HPDE6-E6E7 (cell line): ENCODE results near the gene UBA52.
"Not testable (repeated sequence)": the region's sequence is repeated elsewhere in the genome, so short reads cannot be mapped to it uniquely, and the experiment has no call there.

Experiments
- DNase-seq: peaks from one replicate; pipeline ENCODE4 v3.0.0; 2011; ENCODE audit warnings: missing footprints; ENCODE audit errors: extremely low spot score

Gene UBA52

DNA sequence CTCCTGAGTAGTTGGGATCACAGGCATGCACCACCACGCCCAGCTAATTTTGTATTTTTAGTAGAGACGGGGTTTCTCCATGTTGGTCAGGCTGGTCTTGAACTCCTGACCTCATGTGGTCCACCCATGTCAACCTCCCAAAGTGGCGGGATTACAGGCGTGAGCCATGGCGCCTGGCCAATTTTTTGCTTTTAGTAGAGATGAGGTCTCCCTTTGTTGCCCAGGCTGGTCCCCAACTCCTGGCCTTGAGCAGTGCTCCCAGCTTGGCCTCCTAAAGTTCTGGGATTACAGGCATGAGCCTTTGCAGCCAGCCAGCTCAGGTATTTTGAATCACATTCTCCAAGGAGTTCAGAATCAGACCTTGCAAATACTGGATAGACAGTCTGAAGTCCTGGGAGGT, 21.1 kb downstream of the UBA52 start:
- DNase-seq = not testable (repeated sequence)

GRCh38 chr19:18593367-18594095, 21.9 kb downstream of the UBA52 start:
- DNase-seq = no peak

DNA sequence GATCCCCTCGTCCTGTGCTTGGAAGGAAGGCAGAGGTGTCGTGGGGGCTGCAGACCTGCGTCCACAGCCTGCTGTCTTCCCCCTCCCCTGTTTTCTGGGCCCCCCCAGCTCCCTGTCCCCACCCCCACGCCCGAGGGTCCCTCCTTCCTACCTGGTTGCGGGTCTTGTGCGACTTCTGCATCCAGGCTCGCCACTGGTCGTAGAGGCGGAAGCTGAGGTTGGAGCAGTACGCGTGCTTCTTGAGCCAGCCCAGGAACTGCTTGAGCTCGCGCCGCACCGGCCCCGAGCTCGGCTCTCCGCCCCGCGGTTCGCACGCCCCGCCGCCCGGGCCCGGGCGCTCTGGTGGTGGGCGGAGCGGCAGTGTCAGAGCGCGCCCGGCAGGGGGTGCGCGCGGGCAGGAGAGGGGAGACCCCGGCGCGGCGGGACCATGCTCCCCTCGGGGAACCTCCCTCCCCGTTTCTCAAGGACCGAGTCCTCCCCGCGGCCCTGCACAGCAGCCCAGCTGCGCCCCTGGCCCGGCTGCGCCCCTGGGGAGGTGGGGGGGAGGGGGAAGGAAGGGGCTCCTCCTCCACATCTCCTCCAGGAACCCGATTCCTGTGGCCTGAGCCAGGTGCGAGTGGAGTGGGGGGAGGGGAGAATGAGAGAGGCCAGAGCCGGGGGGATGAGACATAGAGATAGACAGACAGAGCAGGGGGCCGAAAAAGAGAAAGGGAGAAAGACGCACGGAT, 22.6 kb downstream of the UBA52 start:
- peak; percentile 81 for DNase-seq

DNA sequence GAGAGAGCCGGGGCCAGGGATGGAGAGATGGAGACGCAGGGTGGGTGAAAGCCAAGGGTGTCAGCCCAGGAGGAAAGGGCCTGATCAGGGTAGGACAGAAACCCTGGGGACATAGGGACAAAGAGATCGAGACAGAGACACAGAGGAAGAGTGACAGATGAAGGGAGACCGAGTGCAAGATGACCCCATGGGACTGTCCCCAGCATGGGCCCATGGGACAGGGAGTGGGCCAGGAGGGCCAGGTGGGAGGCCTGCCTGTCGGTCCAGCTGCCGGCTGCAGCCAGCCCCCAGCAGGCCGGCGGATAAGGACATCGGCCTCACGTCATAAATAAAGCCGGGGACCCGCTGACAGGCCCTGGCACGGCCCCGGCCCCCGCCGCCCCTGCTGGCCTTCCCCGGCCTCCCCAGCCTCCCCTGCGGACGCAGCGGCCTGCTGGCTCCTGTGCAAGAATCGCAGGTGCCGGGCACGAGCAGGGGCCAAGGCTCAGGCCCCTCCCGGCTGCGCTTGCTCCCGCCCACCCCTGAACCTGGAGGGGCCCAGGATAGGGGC, 23.2 kb downstream of the UBA52 start:
- DNase-seq = no peak

GRCh38 chr19:18595475-18595874, 23.8 kb downstream of the UBA52 start:
- DNase-seq = no peak

DNA sequence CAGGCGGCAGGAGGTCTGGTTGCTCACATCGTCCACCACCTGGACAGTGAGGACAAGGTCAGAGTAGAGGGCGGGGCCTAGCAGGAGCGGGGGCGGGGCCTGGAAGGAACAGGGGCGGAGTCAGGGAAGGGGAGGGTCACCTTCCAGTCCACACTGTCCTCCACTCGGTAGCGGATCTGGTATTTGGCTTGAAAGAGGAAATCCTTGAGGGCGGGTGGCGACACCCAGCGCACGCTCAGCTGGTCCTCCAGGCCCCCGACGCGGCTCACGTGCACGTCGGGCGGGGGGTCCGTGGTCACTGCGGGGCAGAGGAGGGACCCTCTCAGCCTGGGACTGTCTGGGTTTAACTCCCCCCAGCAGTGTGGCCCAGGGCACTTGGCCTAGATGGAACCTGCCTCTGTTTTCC, 25.1 kb downstream of the UBA52 start:
- DNase-seq = no peak

GRCh38 chr19:18597809-18598660, 26.4 kb downstream of the UBA52 start:
- DNase-seq = no peak

DNA sequence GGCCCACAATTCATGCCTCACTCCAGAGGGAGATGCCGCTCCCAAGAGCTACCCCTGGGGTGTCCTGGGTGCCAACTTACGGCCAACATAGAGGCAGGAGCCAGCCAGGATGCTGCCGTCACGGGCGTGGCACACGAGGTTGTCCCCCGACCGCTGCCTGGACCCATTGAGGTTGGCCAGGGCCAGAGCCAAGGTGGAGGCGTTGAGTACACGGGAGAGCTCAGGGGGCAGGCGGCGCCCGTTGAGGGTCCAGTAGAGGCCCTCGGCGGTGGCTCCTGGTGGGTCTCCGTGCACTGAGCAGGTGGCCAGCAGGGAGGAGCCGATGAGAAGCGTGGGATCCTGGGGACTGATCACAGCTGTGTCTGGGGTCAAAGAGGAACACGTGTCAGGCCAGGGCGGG, 27.8 kb downstream of the UBA52 start:
- DNase-seq = no peak

DNA sequence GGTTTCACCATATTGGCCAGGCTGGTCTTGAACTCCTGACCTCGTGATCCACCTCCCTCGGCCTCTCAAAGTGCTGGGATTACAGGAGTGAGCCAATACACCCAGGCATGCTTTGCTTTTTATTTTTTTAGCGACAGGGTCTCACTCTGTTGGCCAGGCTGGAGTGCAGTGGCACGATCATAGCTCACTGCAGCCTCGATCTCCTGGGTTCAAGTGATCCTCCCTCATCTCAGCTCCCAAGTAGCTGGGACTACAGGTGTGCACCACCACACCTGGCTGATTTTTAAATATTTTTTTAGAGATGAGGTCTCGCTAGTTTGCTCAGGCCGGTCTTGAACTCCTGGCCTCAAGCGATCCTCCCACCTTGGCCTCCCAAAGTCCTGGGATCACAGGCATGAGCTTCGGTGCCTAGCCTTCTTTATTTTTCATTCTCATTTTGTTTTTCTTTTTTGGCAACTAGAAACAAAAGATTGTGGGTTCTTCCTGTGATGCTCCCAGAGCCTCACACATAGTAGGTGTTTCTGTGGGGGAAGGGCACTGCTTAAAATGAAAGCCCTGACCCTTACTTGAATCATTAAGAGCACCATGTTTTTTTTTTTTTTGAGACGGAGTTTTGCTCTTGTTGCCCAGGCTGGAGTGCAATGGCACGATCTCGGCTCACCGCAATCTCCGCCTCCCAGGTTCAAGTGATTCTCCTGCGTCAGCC, 29.2 kb downstream of the UBA52 start:
- not testable (repeated sequence) for DNase-seq

GRCh38 chr19:18601875-18602274, 30.2 kb downstream of the UBA52 start:
- no peak for DNase-seq

DNA sequence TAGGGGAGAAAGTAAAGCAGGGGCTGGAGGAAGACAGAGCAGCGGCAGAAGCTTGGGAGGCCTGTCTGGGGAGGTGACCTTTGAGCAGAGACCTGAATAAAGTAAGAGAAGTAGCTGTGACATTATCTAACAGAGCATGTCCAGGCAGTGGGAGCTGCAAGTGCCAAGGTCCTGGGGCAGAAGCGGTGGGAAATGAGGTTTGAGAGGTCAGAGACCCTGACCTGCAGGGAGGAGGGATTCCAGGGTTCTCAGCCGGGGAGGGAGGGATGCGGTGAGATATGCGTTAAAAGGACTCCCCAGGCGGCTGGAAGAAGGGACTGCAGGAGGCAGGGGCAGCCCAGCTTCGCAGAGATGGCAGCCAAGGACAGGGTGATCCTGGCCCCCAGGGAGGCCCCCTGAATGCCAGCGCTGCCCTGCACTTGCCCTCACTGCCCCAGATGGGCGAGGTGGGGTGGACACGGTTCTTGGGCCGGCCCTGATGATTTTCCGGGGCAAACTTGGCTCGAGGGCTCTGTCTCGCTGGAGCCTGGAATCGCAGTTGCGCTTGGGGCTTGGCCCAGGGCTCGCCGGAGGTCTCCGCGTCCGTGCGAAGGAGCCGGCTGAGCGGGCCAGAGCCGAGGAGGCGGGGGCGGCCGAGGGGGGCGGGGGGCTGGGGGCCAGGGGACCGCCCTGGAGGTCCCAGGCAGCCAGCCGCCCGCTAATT, 31.7 kb downstream of the UBA52 start:
- no peak for DNase-seq

GRCh38 chr19:18603958-18604819, 32.5 kb downstream of the UBA52 start:
- DNase-seq = no peak

GRCh38 chr19:18604820-18605159, 33.1 kb downstream of the UBA52 start:
- no peak for DNase-seq

- no peak for DNase-seq
Measured at GRCh38 chr19:18605196-18605545, 33.5 kb downstream of the UBA52 start.

GRCh38 chr19:18605546-18606280, 34.1 kb downstream of the UBA52 start:
- DNase-seq = no peak

DNA sequence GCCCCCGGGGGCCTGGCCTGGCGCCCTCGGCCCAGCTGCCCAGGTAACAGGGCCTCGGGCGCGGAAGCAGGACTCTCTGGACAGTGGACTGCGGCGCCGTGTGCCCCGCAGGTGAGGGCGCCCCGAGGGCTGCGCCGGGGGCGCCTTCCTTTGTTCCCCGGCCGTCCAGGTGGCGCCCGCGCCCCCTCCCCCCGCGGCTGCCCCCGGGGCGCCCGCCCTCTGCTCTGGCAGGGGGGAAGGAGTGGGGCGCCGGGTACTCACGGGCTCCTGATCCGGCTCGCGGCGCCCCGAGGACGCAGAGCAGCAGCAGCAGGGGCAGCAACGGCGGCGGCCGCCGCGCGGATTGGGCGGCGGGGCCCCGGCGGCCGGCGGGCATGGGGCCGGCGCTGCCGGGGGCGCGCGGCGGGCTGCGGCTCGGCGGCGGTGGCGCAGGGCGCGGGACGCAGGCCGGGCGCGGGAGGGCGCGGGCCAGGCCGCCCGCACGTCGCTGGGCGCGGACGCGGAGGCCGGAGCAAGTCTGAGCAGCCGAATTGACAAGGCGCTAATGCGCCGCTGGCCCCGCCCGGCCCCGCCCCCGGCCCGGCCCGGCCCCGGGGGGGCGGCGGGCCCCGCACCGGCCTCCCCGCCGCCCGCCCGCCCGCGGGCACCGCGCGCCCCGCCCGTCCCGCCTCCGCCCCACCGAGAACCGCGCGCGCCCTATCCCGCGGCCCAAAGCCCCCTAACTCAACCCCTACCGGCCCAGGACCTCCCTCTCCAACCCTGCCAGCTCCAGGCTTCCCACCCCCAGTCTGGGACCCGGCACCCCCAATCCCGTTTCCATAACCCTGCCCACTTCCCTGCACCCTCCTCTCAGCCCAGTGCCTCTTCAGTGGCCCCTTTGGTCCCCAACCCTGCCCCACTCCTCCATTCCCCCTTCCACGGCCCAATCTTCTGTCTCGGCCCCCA, 34.9 kb downstream of the UBA52 start, which contains the start of gene CRLF1:
Gene CRLF1, minus strand, starts transcription at position 519 of the 945 bp plus-strand sequence. Its CDS starts 143 bp downstream, at position 376.
- DNase-seq = no peak

DNA sequence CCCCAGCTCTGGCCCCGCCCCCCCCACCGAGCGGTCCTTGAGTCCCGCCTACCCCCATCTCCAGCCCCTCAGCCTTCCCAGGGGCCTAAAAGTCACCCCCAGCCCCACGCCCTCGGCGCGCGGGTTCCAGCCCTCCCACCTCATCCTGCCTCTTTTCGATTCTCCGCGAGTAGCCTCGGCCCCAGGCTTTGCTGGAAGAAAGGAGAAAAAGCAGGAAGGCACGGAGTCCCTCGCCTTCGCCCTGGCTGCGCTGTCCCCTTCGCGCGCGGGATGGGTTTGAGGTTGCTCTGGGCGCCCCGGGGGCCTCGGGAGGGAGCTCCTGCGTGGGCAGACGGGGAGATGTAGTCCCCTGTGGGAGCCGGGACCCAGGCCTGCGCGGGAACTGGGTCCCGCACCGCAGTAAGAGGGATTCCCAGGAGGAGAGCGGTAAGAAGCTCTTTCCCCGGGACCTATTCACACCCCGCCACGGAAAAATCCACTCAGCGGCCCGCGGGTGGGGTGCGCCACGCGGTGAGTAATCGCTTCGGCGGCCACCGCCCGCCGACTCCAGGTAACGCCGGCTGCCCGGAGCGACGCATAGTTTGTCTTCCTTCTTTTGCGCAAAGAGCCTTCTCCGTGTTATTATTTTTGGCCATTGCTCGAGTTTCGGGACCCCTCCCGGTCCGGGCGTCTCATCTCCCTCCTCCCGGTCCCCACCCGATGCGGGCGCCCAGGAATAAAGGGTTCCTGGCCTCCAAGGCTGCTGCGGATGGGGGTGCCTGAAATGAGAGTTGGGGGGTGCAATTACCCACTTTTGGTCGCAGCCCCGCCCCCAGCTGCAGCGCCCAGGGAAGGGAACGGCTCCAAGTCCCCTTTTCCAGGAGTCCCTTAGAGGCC, 35.8 kb downstream of the UBA52 start:
- DNase-seq = no peak
